Right forelimb (tissue), 1 donor: ENCODE results near the gene HS2ST1.
"Not testable (repeated sequence)": the region's sequence is repeated elsewhere in the genome, so short reads cannot be mapped to it uniquely, and the experiment has no call there.

ENCODE experiments used
- DNase-seq: peaks from one replicate; pipeline ENCODE4 v3.0.0-alpha.2; 2018

Gene HS2ST1

GRCh38 chr1:86975993-86976550 is 61.6 kb downstream of the HS2ST1 start:
- DNase-seq, result no peak

GRCh38 chr1:86976664-86977063 is 62.2 kb downstream of the HS2ST1 start:
- no peak for DNase-seq

GRCh38 chr1:86981482-86982213 is 67.2 kb downstream of the HS2ST1 start:
- no peak for DNase-seq

- DNase-seq, result not testable (repeated sequence)
These were observed 69.2 kb downstream of the HS2ST1 start for GRCh38 chr1:86983677-86984076.

- no peak for DNase-seq
These were observed 73.0 kb downstream of the HS2ST1 start for GRCh38 chr1:86987446-86987845.

- no peak for DNase-seq
These were observed 74.4 kb downstream of the HS2ST1 start for GRCh38 chr1:86988835-86989234.

GRCh38 chr1:86989690-86990089 is 75.3 kb downstream of the HS2ST1 start:
- DNase-seq, result not testable (repeated sequence)

- DNase-seq, result no peak
These were observed 76.4 kb downstream of the HS2ST1 start for GRCh38 chr1:86990826-86991225.

GRCh38 chr1:86991549-86992186 is 77.2 kb downstream of the HS2ST1 start:
- DNase-seq, result no peak

- DNase-seq, result no peak
These were observed 78.4 kb downstream of the HS2ST1 start for GRCh38 chr1:86992861-86993260.

GRCh38 chr1:86993269-86993985 is 79.0 kb downstream of the HS2ST1 start:
- DNase-seq, result no peak

- no peak for DNase-seq
These were observed 79.6 kb downstream of the HS2ST1 start for GRCh38 chr1:86994061-86994460.

GRCh38 chr1:86997538-86997937 is 83.1 kb downstream of the HS2ST1 start:
- DNase-seq, result no peak

GRCh38 chr1:86998280-86998679 is 83.8 kb downstream of the HS2ST1 start:
- DNase-seq, result no peak

- DNase-seq, result no peak
These were observed 84.3 kb downstream of the HS2ST1 start for GRCh38 chr1:86998727-86999126.

- DNase-seq, result no peak
These were observed 86.0 kb downstream of the HS2ST1 start for GRCh38 chr1:87000460-87000859.

GRCh38 chr1:87004857-87005256 is 90.4 kb downstream of the HS2ST1 start:
- no peak for DNase-seq

- no peak for DNase-seq
These were observed 92.9 kb downstream of the HS2ST1 start for GRCh38 chr1:87007323-87007722.

GRCh38 chr1:87013385-87013784 is 99.0 kb downstream of the HS2ST1 start:
- DNase-seq, result not testable (repeated sequence)

- DNase-seq, result no peak
These were observed 103.7 kb downstream of the HS2ST1 start for GRCh38 chr1:87017998-87018672.

- no peak for DNase-seq
These were observed 108.9 kb downstream of the HS2ST1 start for GRCh38 chr1:87023326-87023725.

- no peak for DNase-seq
These were observed 110.6 kb downstream of the HS2ST1 start for GRCh38 chr1:87024936-87025540.

GRCh38 chr1:87027561-87027960 is 113.1 kb downstream of the HS2ST1 start:
- DNase-seq, result not testable (repeated sequence)
